H1 (cell line): Measurements from ENCODE around the gene ACSL4.

Experiments
- CTCF ChIP-seq, 3 experiments: IDR thresholded peaks; 1 replicate in 2 of 3; 2 replicates in 1 of 3; pipeline versions ENCODE4 v1.5.1 to v1.6.1; 2011; ENCODE audit warnings: low read length in 3 of 3, mild to moderate bottlenecking in 3 of 3, inconsistent platforms in 2 of 3, low read depth in 1 of 3, moderate library complexity in 1 of 3; ENCODE audit not compliant: insufficient read depth in 1 of 3; ENCODE audit errors: control extremely low read depth in 1 of 3
- JUN ChIP-seq: IDR thresholded peaks from 2 replicates; pipeline ENCODE4 v1.6.1; 2011; ENCODE audit warnings: low read depth, mild to moderate bottlenecking, improper control_type of control experiment, low read length
- YY1 ChIP-seq: IDR thresholded peaks from 2 replicates; pipeline ENCODE4 v1.6.1; 2011; ENCODE audit warnings: low read depth, mild to moderate bottlenecking, low read length

- no peak for TF ChIP-seq JUN
- TF ChIP-seq YY1: no peak
- no peak for TF ChIP-seq CTCF (IDR thresholded peaks at IDR 0.05; ENCODE audit: control extremely low read depth in 1 of 3, insufficient read depth in 1 of 3, low read depth in 1 of 3, low read length in 3 of 3)
These were observed 591 bp upstream of the ACSL4 start for GRCh38 chrX:109733613-109734083.
